Left ventricle myocardium inferior (tissue), 1 donor: ENCODE results near the gene ZBTB44. TPM values are rescaled to one million over a fixed set of nuclear protein-coding genes. Genes with fewer than 3 reads are reported as not detected.

Experiments
- DNase-seq: peaks from one replicate; pipeline ENCODE4 v3.0.0-alpha.2; 2020
- H3K27ac ChIP-seq: fragments of 200-600 bp; replicated peaks from 2 replicates; pipeline ENCODE4 v1.8.0; 2021
- H3K27me3 ChIP-seq: fragments of 200-600 bp; 2 replicates; pipeline ENCODE4 v1.8.0; 2021; ENCODE audit warnings: low read depth
- H3K36me3 ChIP-seq: fragments of 200-600 bp; 2 replicates; pipeline ENCODE4 v1.8.0; 2021
- H3K4me1 ChIP-seq: fragments of 200-600 bp; 2 replicates; pipeline ENCODE4 v1.8.0; 2021
- H3K4me3 ChIP-seq: fragments of 200-600 bp; 2 replicates; pipeline ENCODE4 v1.8.0; 2021; ENCODE audit warnings: mild to moderate bottlenecking, moderate library complexity
- H3K9me3 ChIP-seq: fragments of 200-600 bp; replicated peaks from 2 replicates; pipeline ENCODE4 v1.8.0; 2021
- CTCF ChIP-seq: fragments of 200-600 bp; IDR thresholded peaks from 2 replicates; pipeline ENCODE4 v1.8.0; 2021; ENCODE audit warnings: antibody characterized with exemption, mild to moderate bottlenecking, borderline replicate concordance
- intact Hi-C: fragments of 100-400 bp; cut with micrococcal nuclease; formaldehyde crosslinking; loops from one replicate; pipeline ENCODE4 v1.11.0; 2022
- total RNA-seq: library from RNA; stranded (reverse); fragmentation: NEBNext Ultra II Directional; extraction: Animal tissue kit (Norgen Biotek cat#: 25700); gene quantifications from one replicate; pipeline ENCODE4 v1.2.1, GENCODE V29; 2021
- donor health status: DM: no; HTN: yes; CAD: no; lungs with severe emphysema.

Gene ZBTB44
- total RNA-seq, 1 donor from 2014 or later, result 40.5 TPM

DNA sequence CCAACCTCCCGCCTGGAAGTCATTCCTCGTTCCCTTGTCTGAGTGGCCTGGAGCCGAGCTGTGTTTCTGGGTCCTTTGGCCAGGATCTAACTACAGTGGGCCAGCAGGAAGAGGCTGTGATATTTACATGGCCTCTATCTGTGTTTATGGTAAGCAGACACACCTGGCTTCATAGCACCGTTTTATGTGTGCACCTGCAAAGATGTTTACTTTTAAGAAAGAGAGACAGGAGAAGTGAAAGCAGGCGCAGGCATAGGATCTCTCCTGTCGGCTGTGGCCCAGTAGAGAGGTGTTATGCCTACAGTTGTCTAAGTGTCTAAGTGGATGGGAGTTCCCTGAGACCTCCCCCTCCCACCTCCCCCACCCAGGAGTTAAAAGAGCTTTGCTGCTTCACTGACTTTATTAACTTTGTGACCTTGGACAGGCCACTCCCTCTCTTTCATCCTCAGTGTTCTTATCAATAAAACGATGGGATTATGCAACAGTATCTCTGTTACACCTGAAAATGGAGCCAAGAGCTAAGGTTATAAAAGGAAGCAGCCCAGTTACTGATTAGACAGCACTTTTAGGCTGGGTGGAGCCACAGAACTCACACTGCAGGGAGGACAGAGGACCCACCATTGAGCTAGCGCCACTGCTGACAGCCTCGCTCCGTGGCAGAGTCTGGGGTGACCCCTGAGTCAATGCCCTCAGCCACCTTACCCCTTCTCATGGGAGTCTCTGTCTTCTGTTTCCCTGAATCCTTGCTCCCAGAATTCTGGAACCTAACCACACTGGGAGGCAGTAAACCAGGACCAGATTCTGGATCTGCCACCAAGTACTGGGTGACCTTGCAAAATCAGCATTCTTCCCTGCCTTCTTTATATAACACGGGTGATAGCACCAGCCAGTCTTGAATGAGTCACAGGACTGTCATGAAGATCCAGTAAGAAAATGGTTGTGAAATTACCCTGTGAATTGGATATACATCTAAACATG, 133.1 kb downstream of the ZBTB44 start:
- peak overlapping the region; percentile 89 for H3K27ac ChIP-seq
- no peaks in the 10 kb centered on the region for H3K27me3 ChIP-seq
- H3K4me3 ChIP-seq, result no peak overlapping the region
- no peak for TF ChIP-seq CTCF
- no peak for DNase-seq
- intact Hi-C loops, result no loop called here
- peaks cover 45% of the 10 kb centered on the region for H3K4me1 ChIP-seq
- no peaks in the 10 kb centered on the region for H3K36me3 ChIP-seq
- no peaks in the 10 kb centered on the region for H3K9me3 ChIP-seq

GRCh38 chr11:130180896-130181294, 133.8 kb downstream of the ZBTB44 start:
- no peak for DNase-seq
- Histone ChIP-seq H3K9me3 (no peaks in the 10 kb centered on the region), H3K4me3 (no peak overlapping the region), H3K27ac (peak overlapping the region; percentile 89), H3K27me3 (no peaks in the 10 kb centered on the region), H3K36me3 (no peaks in the 10 kb centered on the region), H3K4me1 (peaks cover 45% of the 10 kb centered on the region)
- intact Hi-C loops, result no loop called here
- no peak for TF ChIP-seq CTCF

- Histone ChIP-seq H3K27me3 (no peaks in the 10 kb centered on the region), H3K36me3 (no peaks in the 10 kb centered on the region), H3K4me1 (peaks cover 45% of the 10 kb centered on the region), H3K4me3 (no peak overlapping the region), H3K9me3 (peaks cover 3% of the 10 kb centered on the region), H3K27ac (peak overlapping the region; percentile 89)
- intact Hi-C loops, result no loop called here
- DNase-seq, result no peak
- TF ChIP-seq CTCF, result no peak
Measured at GRCh38 chr11:130180491-130180890, 134.2 kb downstream of the ZBTB44 start.

DNA sequence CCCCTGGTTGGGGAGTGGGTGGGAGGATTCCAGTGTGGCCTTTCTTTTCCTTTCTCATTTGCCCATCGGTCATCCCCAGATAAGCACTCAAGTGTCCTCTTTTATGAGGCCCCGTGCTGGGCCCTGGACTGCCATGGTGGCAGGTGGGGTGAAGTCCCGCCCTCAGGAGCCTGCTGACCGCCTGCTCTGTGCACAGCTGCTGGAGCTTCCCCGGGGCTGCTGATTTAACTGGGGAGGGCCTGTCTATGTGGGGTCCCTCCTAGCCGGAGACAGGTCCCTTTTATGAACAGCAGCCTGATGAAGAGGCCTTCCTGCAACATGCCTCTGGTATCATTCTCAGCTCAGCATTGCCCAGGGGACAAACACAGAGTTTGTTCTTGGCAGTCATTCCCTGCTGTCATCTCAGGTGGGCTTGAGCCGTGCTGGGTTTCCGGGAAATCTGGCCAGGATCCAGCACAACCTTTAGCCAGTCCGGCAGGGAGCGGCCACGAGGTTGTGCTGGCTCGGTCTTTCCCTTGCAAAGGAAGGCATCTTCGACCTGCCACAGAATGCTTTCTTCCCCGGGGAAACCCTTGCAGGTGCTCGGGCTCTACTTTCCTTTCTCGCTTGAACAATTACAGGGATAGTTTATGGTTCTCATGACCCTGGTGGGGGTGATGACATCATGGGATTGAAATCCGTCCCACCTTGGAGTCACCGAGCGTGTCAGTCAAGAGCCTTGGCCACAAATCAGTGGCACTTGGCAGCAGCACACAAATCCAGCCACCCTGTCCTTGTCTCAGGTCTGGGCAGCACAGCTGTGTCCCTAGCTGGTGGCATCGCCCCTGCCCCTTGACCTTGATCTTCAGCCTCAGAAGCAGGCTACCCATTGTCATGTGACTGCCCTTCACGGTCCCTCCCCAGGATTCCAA, 135.1 kb downstream of the ZBTB44 start:
- peaks cover 45% of the 10 kb centered on the region for H3K4me1 ChIP-seq
- H3K9me3 ChIP-seq, result peaks cover 12% of the 10 kb centered on the region
- no peak for DNase-seq
- H3K4me3 ChIP-seq, result no peak overlapping the region
- no peaks in the 10 kb centered on the region for H3K36me3 ChIP-seq
- intact Hi-C loops, result no loop called here
- no peaks in the 10 kb centered on the region for H3K27me3 ChIP-seq
- TF ChIP-seq CTCF, result no peak
- H3K27ac ChIP-seq, result peak overlapping the region; percentile 89
